Measurements from ENCODE around the gene CHAT.

DNA sequence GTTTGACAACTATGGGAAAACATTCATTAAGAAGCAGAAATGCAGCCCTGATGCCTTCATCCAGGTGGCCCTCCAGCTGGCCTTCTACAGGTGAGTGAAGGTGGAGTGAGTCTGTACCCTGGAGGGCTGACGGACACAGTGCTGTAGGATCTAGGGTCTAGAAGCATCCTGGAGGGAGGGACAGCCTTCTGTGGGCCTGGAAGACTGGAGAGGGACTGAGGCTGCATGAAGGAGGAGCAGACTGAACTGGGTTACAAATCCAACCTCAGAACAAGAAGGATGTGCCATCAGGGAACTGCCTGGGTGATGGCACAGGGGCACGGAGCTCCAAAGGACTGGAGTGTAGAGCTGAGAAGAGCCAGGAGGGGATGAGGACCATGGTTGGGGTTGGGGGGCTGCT lies 38.1 kb downstream of the CHAT start:
- TF ChIP-seq, protein P1, sequence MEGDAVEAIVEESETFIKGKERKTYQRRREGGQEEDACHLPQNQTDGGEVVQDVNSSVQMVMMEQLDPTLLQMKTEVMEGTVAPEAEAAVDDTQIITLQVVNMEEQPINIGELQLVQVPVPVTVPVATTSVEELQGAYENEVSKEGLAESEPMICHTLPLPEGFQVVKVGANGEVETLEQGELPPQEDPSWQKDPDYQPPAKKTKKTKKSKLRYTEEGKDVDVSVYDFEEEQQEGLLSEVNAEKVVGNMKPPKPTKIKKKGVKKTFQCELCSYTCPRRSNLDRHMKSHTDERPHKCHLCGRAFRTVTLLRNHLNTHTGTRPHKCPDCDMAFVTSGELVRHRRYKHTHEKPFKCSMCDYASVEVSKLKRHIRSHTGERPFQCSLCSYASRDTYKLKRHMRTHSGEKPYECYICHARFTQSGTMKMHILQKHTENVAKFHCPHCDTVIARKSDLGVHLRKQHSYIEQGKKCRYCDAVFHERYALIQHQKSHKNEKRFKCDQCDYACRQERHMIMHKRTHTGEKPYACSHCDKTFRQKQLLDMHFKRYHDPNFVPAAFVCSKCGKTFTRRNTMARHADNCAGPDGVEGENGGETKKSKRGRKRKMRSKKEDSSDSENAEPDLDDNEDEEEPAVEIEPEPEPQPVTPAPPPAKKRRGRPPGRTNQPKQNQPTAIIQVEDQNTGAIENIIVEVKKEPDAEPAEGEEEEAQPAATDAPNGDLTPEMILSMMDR (IDR thresholded peaks at IDR 0.05; ENCODE audit: low read depth, low read length, poor library complexity, severe bottlenecking): no peak
- TF ChIP-seq EZH2phosphoT487 (IDR thresholded peaks at IDR 0.05; ENCODE audit: borderline replicate concordance, low read length): no peak
